Measurements from ENCODE around the gene BGLAP.

GRCh38 chr1:156236164-156236563 is 5.8 kb upstream of the BGLAP start:
- TF ChIP-seq, protein P1, sequence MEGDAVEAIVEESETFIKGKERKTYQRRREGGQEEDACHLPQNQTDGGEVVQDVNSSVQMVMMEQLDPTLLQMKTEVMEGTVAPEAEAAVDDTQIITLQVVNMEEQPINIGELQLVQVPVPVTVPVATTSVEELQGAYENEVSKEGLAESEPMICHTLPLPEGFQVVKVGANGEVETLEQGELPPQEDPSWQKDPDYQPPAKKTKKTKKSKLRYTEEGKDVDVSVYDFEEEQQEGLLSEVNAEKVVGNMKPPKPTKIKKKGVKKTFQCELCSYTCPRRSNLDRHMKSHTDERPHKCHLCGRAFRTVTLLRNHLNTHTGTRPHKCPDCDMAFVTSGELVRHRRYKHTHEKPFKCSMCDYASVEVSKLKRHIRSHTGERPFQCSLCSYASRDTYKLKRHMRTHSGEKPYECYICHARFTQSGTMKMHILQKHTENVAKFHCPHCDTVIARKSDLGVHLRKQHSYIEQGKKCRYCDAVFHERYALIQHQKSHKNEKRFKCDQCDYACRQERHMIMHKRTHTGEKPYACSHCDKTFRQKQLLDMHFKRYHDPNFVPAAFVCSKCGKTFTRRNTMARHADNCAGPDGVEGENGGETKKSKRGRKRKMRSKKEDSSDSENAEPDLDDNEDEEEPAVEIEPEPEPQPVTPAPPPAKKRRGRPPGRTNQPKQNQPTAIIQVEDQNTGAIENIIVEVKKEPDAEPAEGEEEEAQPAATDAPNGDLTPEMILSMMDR (IDR thresholded peaks at IDR 0.05), result no peak
- TF ChIP-seq POLR2A (IDR thresholded peaks at IDR 0.05), result no peak

Data from Peyer's patch (tissue), 4 donors.